Hindlimb muscle (tissue), 1 donor: ENCODE results near the gene GRIK5. TPM values are rescaled to one million over a fixed set of nuclear protein-coding genes. Genes with fewer than 3 reads are reported as not detected.

ENCODE experiments used
- DNase-seq: peaks from one replicate; pipeline ENCODE4 v3.0.0-alpha.2; 2013
- polyA plus RNA-seq: library from polyadenylated mRNA; unstranded; fragments of 120-200 nt; gene quantifications from one replicate; pipeline ENCODE4 v1.2.1, GENCODE V29; 2013; ENCODE audit not compliant: insufficient read length

Gene GRIK5
- polyA plus RNA-seq, 1 donor = 2.2 TPM

GRCh38 chr19:42075616-42076379 lies 5.8 kb upstream of the GRIK5 start, which contains the start of gene ZNF574:
ZNF574 (plus strand) TSS chr19:42076166; CDS start chr19:42078607, 2,441 bp downstream.
- DNase-seq = peak; percentile 99

DNA sequence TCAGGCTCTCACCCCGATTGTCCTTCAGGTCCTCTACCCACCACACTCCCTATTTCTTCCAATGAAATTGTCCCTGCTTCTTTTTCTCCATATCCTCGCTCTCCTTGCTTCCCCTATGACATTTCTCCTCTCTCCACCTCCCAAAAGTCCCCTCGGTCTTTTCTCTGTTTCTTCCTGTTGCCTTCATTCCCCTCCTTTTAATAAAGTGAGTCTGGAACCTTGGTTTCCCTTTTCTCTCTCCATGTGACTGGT lies 5.3 kb upstream of the GRIK5 start:
- DNase-seq = no peak

DNA sequence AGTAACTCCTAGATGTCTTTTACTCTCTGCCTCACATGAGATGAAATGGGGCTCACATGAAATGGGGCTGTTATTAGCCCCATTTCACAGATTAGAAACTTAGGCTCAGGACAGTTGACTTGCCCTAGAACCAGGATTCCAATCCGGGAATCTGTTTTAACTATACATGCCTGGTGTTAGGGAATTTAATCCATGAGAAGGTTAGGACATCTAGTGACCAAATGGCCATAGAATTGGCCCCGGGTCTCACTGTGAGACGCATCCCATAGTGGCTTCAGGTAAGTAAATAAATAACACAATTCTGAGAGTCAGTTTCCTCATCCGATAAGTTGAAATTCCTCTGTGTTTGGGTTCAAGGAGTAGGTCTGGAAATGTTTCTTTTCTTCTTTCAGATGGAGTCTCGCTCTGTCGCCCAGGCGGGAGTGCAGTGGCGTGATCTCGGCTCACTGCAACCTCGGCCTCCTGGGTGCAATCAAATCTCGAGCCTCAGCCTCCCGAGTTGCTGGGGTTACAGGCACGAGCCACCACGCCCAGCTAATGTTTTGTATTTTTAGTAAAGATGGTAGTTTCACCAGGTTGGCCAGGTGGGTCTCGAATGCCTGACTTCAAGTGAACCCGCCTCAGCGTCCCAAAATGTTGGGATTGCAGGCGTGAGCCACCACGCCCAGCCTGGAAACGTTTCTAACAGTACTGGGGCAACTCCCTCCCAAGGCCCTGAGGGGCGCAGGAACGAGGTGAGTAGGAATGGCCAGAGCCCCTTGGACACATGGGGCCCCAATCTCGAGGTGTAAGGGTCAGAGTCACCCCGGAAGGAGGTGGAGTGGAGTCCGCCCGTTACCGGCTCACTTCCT lies 4.7 kb upstream of the GRIK5 start:
- peak; percentile 34 for DNase-seq

DNA sequence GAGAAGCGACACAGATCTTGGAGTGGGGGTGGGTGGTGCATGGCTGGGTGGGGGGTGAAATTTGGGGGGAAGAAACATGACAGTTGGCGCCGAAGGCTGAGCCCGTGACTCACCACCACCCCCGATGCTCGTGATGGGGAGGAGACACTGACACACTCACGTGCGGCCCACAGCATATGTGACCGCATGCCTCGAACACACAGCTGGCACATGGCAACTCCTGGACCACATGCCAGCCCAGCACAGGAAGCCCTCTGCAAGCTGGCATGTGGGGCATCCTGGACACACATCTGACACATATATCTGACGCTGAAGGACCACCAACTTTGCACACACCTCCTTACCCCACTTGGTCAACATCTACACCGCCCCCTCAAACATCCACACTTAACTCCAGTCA lies 1.2 kb upstream of the GRIK5 start:
- no peak for DNase-seq

DNA sequence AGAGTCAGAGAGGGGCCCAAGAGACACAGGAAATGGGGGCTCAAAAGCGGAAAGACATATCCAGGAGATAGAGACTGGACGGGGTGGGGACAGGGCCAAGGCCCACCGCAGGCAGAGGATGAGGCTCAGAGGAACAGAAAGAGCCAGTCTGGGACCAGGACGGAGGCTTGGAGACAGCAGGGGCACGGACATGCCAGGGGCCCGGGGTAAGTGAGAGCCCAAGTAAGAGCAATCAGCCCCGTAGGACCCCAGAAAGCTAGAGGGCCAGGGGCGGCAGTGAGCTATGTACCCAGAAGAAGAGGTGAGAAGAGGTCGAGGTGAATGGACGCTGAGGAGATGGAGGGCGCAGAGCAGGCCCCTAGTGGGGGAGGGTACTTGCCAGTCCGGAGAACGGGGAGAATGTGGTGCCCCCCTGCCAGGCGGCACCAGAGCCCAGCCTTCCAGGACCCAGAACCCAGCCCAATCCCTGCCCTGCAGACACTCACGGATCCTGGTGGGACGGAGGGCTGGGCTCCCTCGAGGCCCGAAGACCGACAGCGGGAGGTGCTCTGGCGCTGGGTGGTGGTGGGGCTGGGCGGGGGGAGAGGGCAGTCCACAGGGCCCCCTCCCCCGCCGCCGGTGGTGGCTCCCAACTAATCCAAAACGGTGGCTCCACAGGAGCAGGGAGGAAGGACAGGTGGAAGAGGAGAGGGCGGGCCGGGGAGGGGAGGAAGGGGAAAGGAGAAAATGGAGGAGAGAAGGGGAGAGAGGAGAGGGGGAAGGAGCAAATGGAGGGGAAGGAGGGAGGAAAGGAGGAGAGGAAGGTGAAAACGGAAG lies 1.0 kb downstream of the GRIK5 start:
- DNase-seq = no peak

GRCh38 chr19:42068361-42068755 lies 1.6 kb downstream of the GRIK5 start:
- no peak for DNase-seq

GRCh38 chr19:42067315-42067888 lies 2.6 kb downstream of the GRIK5 start:
- DNase-seq = no peak

GRCh38 chr19:42066075-42066754 lies 3.8 kb downstream of the GRIK5 start:
- DNase-seq = no peak

- DNase-seq = no peak
These were observed 4.5 kb downstream of the GRIK5 start for GRCh38 chr19:42065511-42065910.

DNA sequence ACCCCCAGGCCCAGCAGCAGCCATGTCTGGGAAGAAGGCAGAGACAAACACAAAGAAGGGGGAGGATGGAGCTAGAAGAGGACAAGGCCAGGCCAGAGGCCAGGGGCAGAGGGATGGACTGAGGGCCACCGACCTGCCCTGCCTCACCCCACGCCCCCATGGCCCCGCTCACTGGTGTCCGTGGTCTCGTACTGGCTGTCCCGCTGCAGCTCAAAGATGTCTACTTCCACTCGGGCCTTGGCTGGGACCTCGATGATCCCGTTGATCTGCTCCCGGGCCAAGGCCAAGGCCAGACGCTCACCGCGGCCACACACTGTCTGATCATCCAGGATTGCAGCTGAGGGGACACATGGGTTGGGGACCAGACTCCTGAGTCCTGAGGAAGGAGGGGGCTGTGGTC lies 5.0 kb downstream of the GRIK5 start:
- DNase-seq = no peak

- DNase-seq = no peak
These were observed 5.6 kb downstream of the GRIK5 start for GRCh38 chr19:42064432-42064831.

- DNase-seq = no peak
These were observed 7.6 kb downstream of the GRIK5 start for GRCh38 chr19:42062381-42062780.

- no peak for DNase-seq
These were observed 9.9 kb downstream of the GRIK5 start for GRCh38 chr19:42060117-42060516.

GRCh38 chr19:42059196-42059595 lies 10.8 kb downstream of the GRIK5 start:
- no peak for DNase-seq

DNA sequence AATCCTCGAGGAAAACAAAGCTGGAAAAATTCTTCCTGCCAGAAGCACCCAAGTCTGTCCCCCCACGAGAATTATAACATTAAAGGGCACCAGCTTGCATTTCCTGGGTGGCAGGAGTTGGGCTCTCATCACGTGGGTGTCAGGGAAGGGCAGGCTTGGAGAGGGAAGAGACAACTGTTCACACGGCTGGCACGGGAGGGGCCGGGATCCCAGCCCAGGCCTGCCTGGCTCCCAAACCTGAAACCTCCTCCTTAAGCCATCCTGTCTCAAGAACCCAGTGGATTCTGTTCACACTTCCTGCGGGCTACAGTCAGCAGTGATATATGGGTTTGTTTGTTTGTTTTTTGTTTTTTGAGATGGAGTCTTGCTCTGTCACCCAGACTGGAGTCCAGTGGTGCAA lies 12.2 kb downstream of the GRIK5 start:
- no peak for DNase-seq

- no peak for DNase-seq
These were observed 15.8 kb downstream of the GRIK5 start for GRCh38 chr19:42054205-42054604.

GRCh38 chr19:42053037-42053935 lies 16.7 kb downstream of the GRIK5 start:
- DNase-seq = no peak

GRCh38 chr19:42052241-42052863 lies 17.7 kb downstream of the GRIK5 start:
- DNase-seq = no peak

DNA sequence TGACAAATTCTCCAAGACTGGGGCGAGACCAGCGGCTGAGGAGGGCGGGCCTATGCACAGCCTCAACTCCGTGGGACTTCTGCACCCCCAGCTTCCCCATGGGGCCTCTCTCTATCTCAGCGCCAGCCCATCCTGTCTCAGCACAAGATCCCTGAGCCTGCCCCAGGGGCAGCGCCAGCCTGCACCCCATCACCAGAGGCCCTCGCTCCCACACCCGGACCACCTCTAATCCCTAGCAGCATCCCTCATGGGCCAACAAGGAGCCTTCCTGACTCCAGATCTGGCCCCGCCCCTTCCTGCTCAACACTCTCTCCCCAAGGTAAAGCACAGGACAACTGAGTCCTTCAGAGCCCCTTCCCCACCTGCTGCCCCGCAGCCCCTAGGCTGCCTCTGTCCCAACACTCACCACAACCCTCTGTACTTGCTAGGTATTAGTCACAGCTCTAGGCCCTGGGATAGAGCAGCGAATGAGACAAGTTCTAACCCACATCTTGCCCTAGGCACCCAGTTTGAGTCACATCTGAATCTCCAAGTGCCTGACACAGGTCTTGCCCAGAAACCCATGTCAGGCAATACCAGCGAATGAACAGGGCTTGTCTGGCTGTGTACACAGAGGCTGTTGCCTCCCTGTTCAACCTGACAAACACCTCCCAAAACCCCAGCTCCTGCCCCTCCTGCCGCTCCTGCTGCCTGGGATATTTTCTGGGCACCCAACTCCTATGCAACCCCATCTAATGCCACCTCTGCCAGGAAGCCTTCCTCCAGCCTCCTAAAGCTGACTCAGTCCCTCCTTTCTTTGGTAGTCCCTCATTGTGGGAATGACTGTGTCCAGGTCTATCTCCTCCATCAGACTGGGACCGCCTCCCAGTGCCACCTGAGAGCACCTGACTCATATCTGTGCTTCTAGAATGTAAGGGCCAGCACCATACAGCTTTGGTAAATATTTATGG lies 18.6 kb downstream of the GRIK5 start:
- no peak for DNase-seq
